Naive thymus-derived CD4-positive, alpha-beta T cell (primary cell): ENCODE data around the gene KCNQ5. TPM values are rescaled to one million over a fixed set of nuclear protein-coding genes. Genes with fewer than 3 reads are reported as not detected.

Source experiments
- ATAC-seq: fragments of 150-1000 bp; cut with Tn5 transposase; 2 replicates; pipeline ENCODE4 v1.10.0; 2021; ENCODE audit warnings: mild to moderate bottlenecking, moderate library complexity
- CTCF ChIA-PET: fragments of 350-600 bp; sonication (Branson Sonifier 250); formaldehyde crosslinking; loops from one replicate; lab custom pipeline; 2021; ENCODE audit warnings: antibody characterized with exemption; lab: Charles Lee
- POLR2A ChIA-PET: fragments of 350-600 bp; sonication (Branson Sonifier 250); formaldehyde crosslinking; loops from one replicate; lab custom pipeline; 2021; ENCODE audit warnings: antibody characterized with exemption, inconsistent platforms; lab: Charles Lee
- DNase-seq, 9 donors: peaks; one replicate each; pipeline versions ENCODE4 v3.0.0 to v3.0.0-alpha.2; 2020 to 2022; ENCODE audit warnings: mixed read lengths in 1 of 9
- H3K27ac ChIP-seq: one replicate; pipeline ENCODE4 v1.7.0; 2013; ENCODE audit warnings: mild to moderate bottlenecking, low read depth, low read length, moderate library complexity
- H3K27me3 ChIP-seq, 2 donors: one replicate each; pipeline ENCODE4 v1.7.0; 2013; ENCODE audit warnings: low read length in 2 of 2, mild to moderate bottlenecking in 2 of 2, moderate library complexity in 2 of 2; ENCODE audit not compliant: control insufficient read depth in 2 of 2, insufficient read depth in 2 of 2
- H3K36me3 ChIP-seq, 3 experiments: 1 replicate in 2 of 3; 2 replicates in 1 of 3; pipeline ENCODE4 v1.7.0; 2013; ENCODE audit warnings: low read length in 3 of 3, mild to moderate bottlenecking in 3 of 3, moderate library complexity in 1 of 3; ENCODE audit not compliant: insufficient read depth in 3 of 3, control insufficient read depth in 2 of 3
- H3K4me1 ChIP-seq, 2 donors: one replicate each; pipeline ENCODE4 v1.7.0; 2013; ENCODE audit warnings: low read length in 2 of 2, mild to moderate bottlenecking in 2 of 2, moderate library complexity in 1 of 2; ENCODE audit not compliant: control insufficient read depth in 2 of 2, insufficient read depth in 2 of 2
- H3K4me3 ChIP-seq: 2 replicates; pipeline ENCODE4 v1.7.0; 2013; ENCODE audit warnings: mild to moderate bottlenecking, low read length
- H3K9me3 ChIP-seq, 3 experiments: 1 replicate in 2 of 3; 2 replicates in 1 of 3; pipeline ENCODE4 v1.7.0; 2013; ENCODE audit warnings: low read length in 3 of 3; ENCODE audit not compliant: control insufficient read depth in 2 of 3
- H3K27ac Mint-ChIP-seq, 9 donors: one replicate each; pipeline ENCODE4 v1.8.0; 2020 to 2022; ENCODE audit warnings: mixed read lengths in 9 of 9, mild to moderate bottlenecking in 8 of 9, moderate library complexity in 5 of 9, inconsistent platforms in 2 of 9
- H3K27me3 Mint-ChIP-seq, 5 donors: one replicate each; pipeline ENCODE4 v1.8.0; 2021 to 2022; ENCODE audit warnings: mixed read lengths in 5 of 5, mild to moderate bottlenecking in 1 of 5
- H3K36me3 Mint-ChIP-seq, 5 donors: one replicate each; pipeline ENCODE4 v1.8.0; 2020 to 2022; ENCODE audit warnings: mixed read lengths in 5 of 5, mild to moderate bottlenecking in 3 of 5, inconsistent platforms in 1 of 5
- H3K4me1 Mint-ChIP-seq, 7 donors: one replicate each; pipeline ENCODE4 v1.8.0; 2020 to 2022; ENCODE audit warnings: mixed read lengths in 7 of 7, mild to moderate bottlenecking in 3 of 7, inconsistent platforms in 1 of 7
- H3K4me3 Mint-ChIP-seq, 10 donors: one replicate each; pipeline ENCODE4 v1.8.0; 2020 to 2022; ENCODE audit warnings: mild to moderate bottlenecking in 10 of 10, mixed read lengths in 10 of 10, moderate library complexity in 6 of 10, inconsistent platforms in 2 of 10
- H3K9me3 Mint-ChIP-seq, 11 donors: one replicate each; pipeline ENCODE4 v1.8.0; 2020 to 2022; ENCODE audit warnings: mixed read lengths in 11 of 11, mild to moderate bottlenecking in 4 of 11, inconsistent platforms in 1 of 11, moderate library complexity in 1 of 11
- intact Hi-C, 2 donors: fragments of 100-400 bp; cut with micrococcal nuclease; formaldehyde crosslinking; loops; one replicate each; pipeline ENCODE4 v1.15.1; 2023
- polyA plus RNA-seq, 2 donors: library from polyadenylated mRNA; unstranded; fragments of 300-500 nt; fragmentation: Illumina TruSeq; gene quantifications; one replicate each; pipeline ENCODE4 v1.2.3, GENCODE V29; 2021
- total RNA-seq, 6 experiments: library from RNA in 5 of 6; stranded (reverse) in 5 of 6; gene quantifications; 1 replicate in 5 of 6; 2 replicates in 1 of 6; pipeline ENCODE4 v1.2.3 and lab custom pipeline; 2021 to 2026

Gene KCNQ5
- total and polyA plus RNA-seq, 7 experiments from 2014 or later = 2.3 to 18.3 (median 7.2) TPM

GRCh38 chr6:72651174-72651573, 29.3 kb downstream of the KCNQ5 start:
- H3K27ac ChIP-seq = no peak overlapping the region
- no peak for ATAC-seq
- Mint-ChIP-seq H3K4me3 (no peak overlapping the region), H3K36me3 (peaks cover 0 to 16% (median 3%) of the 10 kb centered on the region in 5 donors), H3K9me3 (peaks cover 0 to 3% (median 0%) of the 10 kb centered on the region in 11 donors), H3K27me3 (no peaks in the 10 kb centered on the region), H3K4me1 (peaks cover 0 to 17% (median 3%) of the 10 kb centered on the region in 7 donors), H3K27ac (no peak overlapping the region)
- H3K9me3 ChIP-seq = no peaks in the 10 kb centered on the region
- intact Hi-C loops = no loop called here
- no peaks in the 10 kb centered on the region for H3K27me3 ChIP-seq
- POLR2A ChIA-PET = no interaction called here
- DNase-seq = no peak
- CTCF ChIA-PET = no interaction called here
- H3K4me1 ChIP-seq = no peaks in the 10 kb centered on the region
- no peaks in the 10 kb centered on the region for H3K36me3 ChIP-seq
- no peak overlapping the region for H3K4me3 ChIP-seq

DNA sequence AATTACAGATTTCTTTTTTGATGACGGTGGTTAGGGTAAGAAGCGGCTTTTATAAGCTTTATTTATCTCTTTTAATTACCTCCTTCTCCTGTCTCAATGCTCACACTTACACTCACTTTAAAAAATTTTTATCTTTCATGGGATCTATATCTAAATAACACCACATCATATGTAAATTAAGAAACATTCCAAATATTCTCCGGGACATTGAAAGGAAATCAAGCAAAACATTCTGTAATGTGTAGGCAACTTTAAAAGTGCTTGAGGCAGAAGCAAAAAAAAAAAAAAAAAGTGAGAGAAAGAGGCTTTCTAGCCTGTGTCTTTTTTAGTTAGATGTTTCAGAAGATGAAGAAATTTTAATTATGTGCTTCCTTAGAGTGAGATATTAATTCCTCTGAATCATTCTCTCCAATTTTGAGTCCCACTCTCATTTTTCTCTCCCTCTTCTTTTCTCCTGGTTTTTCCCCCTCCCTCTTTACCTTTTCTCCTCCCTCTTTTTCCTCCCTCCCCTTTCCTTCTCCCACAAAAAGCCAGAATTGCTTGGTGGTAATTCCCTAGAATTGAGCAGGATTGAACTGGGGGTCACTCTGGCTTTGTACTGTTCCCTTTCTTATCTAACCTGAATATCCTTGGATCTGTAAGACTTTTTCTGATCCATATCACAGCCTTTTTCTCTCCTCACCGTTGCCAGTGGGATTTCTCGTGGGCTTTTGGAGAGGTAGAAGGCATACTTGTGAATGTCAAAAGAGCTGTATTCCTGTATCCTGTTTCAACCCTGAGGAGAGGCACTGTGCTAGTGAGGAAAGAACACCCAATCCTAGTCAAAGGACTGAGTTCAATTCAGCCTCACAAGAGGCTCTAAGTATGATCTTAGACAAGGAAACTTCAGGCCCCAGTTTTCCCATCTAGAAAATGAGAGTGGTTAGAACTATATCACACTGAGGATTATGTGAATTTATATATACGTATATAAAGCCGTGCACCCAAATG, 30.4 kb downstream of the KCNQ5 start:
- H3K4me1 ChIP-seq = no peaks in the 10 kb centered on the region
- H3K27me3 ChIP-seq = no peaks in the 10 kb centered on the region
- H3K9me3 Mint-ChIP-seq = no peaks in the 10 kb centered on the region
- intact Hi-C loops = no loop called here
- no peaks in the 10 kb centered on the region for H3K36me3 ChIP-seq
- no peak overlapping the region for H3K4me3 Mint-ChIP-seq
- H3K27ac ChIP-seq = no peak overlapping the region
- ChIA-PET POLR2A (no interaction called here), CTCF (no interaction called here)
- H3K4me1 Mint-ChIP-seq = peaks cover 0 to 17% (median 3%) of the 10 kb centered on the region in 7 donors
- no peak overlapping the region for H3K4me3 ChIP-seq
- ATAC-seq (no peak), DNase-seq (no peak)
- no peaks in the 10 kb centered on the region for H3K9me3 ChIP-seq
- H3K27ac Mint-ChIP-seq = no peak overlapping the region
- H3K36me3 Mint-ChIP-seq = peaks cover 0 to 12% (median 0%) of the 10 kb centered on the region in 5 donors
- H3K27me3 Mint-ChIP-seq = no peaks in the 10 kb centered on the region

DNA sequence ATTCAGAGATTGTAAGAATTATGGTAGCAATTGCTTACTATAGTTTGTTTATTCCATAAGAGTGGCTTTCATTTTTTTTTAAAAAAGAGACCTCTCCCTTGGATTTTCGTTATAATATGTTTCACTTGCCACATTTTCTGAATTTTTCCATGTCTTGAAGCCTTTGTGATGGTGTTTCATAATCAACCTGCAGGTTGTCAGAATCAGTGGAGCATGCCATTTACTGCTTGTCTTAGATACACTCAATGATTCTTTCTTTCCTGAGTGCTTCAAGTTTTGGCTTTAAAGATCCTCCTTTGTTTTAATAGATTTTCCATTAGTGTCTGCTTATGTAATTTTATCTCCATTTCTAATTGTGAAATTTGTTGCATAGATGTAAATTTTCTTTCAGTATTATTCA, 31.2 kb downstream of the KCNQ5 start:
- H3K4me1 Mint-ChIP-seq = peaks cover 0 to 17% (median 3%) of the 10 kb centered on the region in 7 donors
- POLR2A ChIA-PET = no interaction called here
- no peaks in the 10 kb centered on the region for H3K9me3 ChIP-seq

GRCh38 chr6:72654071-72654621, 32.3 kb downstream of the KCNQ5 start:
- H3K4me1 Mint-ChIP-seq = peaks cover 0 to 16% (median 3%) of the 10 kb centered on the region in 7 donors
- no peak overlapping the region for H3K27ac ChIP-seq
- H3K27me3 Mint-ChIP-seq = no peaks in the 10 kb centered on the region
- DNase-seq (no peak), ATAC-seq (no peak)
- ChIA-PET POLR2A (no interaction called here), CTCF (no interaction called here)
- no peak overlapping the region for H3K27ac Mint-ChIP-seq
- H3K9me3 ChIP-seq = no peaks in the 10 kb centered on the region
- no peaks in the 10 kb centered on the region for H3K9me3 Mint-ChIP-seq
- no peaks in the 10 kb centered on the region for H3K4me1 ChIP-seq
- no peak overlapping the region for H3K4me3 ChIP-seq
- intact Hi-C loops = no loop called here
- no peaks in the 10 kb centered on the region for H3K27me3 ChIP-seq
- peaks cover 0 to 6% (median 3%) of the 10 kb centered on the region in 5 donors for H3K36me3 Mint-ChIP-seq
- H3K36me3 ChIP-seq = no peaks in the 10 kb centered on the region
- no peak overlapping the region for H3K4me3 Mint-ChIP-seq

More for the DNA sequence above, 31.2 kb downstream of the KCNQ5 start:
- Mint-ChIP-seq H3K4me3 (no peak overlapping the region), H3K36me3 (peaks cover 0 to 6% (median 0%) of the 10 kb centered on the region in 5 donors), H3K27ac (no peak overlapping the region), H3K27me3 (no peaks in the 10 kb centered on the region), H3K9me3 (no peaks in the 10 kb centered on the region)
- Histone ChIP-seq H3K27ac (no peak overlapping the region), H3K36me3 (no peaks in the 10 kb centered on the region), H3K4me1 (no peaks in the 10 kb centered on the region), H3K27me3 (no peaks in the 10 kb centered on the region), H3K4me3 (no peak overlapping the region)
- intact Hi-C loops = no loop called here
- no peak for ATAC-seq
- DNase-seq = no peak
- CTCF ChIA-PET = no interaction called here

GRCh38 chr6:72657407-72658197, 35.7 kb downstream of the KCNQ5 start:
- H3K4me3 Mint-ChIP-seq = no peak overlapping the region
- no peak overlapping the region for H3K27ac ChIP-seq
- H3K36me3 Mint-ChIP-seq = peaks cover 0 to 10% (median 4%) of the 10 kb centered on the region in 5 donors
- no peak for ATAC-seq
- H3K27me3 Mint-ChIP-seq = no peaks in the 10 kb centered on the region
- POLR2A ChIA-PET = no interaction called here
- no peaks in the 10 kb centered on the region for H3K36me3 ChIP-seq
- no peaks in the 10 kb centered on the region for H3K27me3 ChIP-seq
- H3K27ac Mint-ChIP-seq = no peak overlapping the region
- intact Hi-C loops = no loop called here
- no peaks in the 10 kb centered on the region for H3K9me3 Mint-ChIP-seq
- no peaks in the 10 kb centered on the region for H3K9me3 ChIP-seq
- no peak overlapping the region for H3K4me3 ChIP-seq
- peaks cover 0 to 6% (median 0%) of the 10 kb centered on the region in 7 donors for H3K4me1 Mint-ChIP-seq
- H3K4me1 ChIP-seq = no peaks in the 10 kb centered on the region
- CTCF ChIA-PET = no interaction called here
- DNase-seq = no peak

- ATAC-seq (no peak), DNase-seq (no peak)
- Mint-ChIP-seq H3K9me3 (no peaks in the 10 kb centered on the region), H3K27me3 (no peaks in the 10 kb centered on the region), H3K27ac (no peak overlapping the region), H3K4me3 (no peak overlapping the region), H3K4me1 (peaks cover 0 to 6% (median 0%) of the 10 kb centered on the region in 7 donors), H3K36me3 (peaks cover 0 to 10% (median 4%) of the 10 kb centered on the region in 5 donors)
- Histone ChIP-seq H3K36me3 (no peaks in the 10 kb centered on the region), H3K27me3 (no peaks in the 10 kb centered on the region), H3K4me1 (no peaks in the 10 kb centered on the region), H3K9me3 (no peaks in the 10 kb centered on the region), H3K4me3 (no peak overlapping the region), H3K27ac (no peak overlapping the region)
- intact Hi-C loops = no loop called here
- CTCF ChIA-PET = no interaction called here
- POLR2A ChIA-PET = no interaction called here
These were observed 37.9 kb downstream of the KCNQ5 start for GRCh38 chr6:72659754-72660153.
